Central memory CD8-positive, alpha-beta T cell (primary cell): ENCODE results near the gene SPRTN.

Experiments used
- ATAC-seq: fragments of 150-1000 bp; cut with Tn5 transposase; replicated peaks from 2 replicates; pipeline ENCODE4 v1.10.0; 2022; ENCODE audit warnings: mild to moderate bottlenecking, moderate FRiP score, moderate number of reproducible peaks; ENCODE audit not compliant: poor library complexity, severe bottlenecking; ENCODE audit errors: extremely low read depth
- DNase-seq, 2 donors: peaks; one replicate each; pipeline ENCODE4 v3.0.0; 2021; ENCODE audit warnings: low spot score in 2 of 2
- H3K27ac Mint-ChIP-seq: one replicate; pipeline ENCODE4 v1.8.0; 2022; ENCODE audit warnings: low read depth, mild to moderate bottlenecking, moderate library complexity, mixed read lengths
- H3K27me3 Mint-ChIP-seq: one replicate; pipeline ENCODE4 v1.8.0; 2022; ENCODE audit warnings: mixed read lengths
- H3K36me3 Mint-ChIP-seq: one replicate; pipeline ENCODE4 v1.8.0; 2022; ENCODE audit warnings: mild to moderate bottlenecking, moderate library complexity, mixed read lengths; ENCODE audit not compliant: insufficient read depth
- H3K4me1 Mint-ChIP-seq: one replicate; pipeline ENCODE4 v1.8.0; 2022; ENCODE audit warnings: mixed read lengths
- H3K4me3 Mint-ChIP-seq: one replicate; pipeline ENCODE4 v1.8.0; 2022; ENCODE audit warnings: mild to moderate bottlenecking, moderate library complexity, mixed read lengths
- H3K9me3 Mint-ChIP-seq: one replicate; pipeline ENCODE4 v1.8.0; 2022; ENCODE audit warnings: mixed read lengths

The SPRTN gene

DNA sequence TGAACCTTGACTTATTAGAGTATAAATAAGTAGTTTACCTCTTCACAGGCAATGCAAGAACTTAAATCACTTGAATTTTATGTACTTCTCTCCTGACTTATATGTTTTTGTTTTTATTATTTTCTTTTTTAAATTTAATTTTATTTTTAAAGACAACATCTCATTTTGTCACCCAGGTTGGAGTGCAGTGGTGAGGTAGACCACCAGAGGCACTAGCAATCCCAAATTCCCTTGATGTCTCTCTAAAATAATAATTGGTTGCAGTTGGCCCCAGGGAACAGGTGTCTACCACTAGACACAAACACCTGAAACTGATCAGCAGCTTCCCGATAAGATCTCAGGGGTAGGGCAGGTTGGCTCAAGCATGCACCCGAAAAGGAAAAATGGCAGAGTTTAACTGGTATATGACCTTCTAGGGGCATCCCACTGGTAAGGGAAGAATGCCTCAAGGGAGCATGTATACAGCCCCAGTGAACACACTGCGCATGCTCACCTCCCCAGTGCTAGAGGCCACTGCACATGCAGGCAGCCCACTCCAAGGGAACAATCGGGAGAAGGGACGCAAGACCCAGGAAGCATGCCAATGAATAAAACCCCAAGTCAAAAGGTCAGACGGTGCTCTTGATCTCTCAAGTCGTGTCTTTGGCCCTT, 15.1 kb upstream of the SPRTN start:
- H3K9me3 Mint-ChIP-seq, result no peaks in the 10 kb centered on the region
- no peak overlapping the region for H3K4me3 Mint-ChIP-seq
- H3K36me3 Mint-ChIP-seq, result peaks cover 2% of the 10 kb centered on the region
- H3K27ac Mint-ChIP-seq, result no peak overlapping the region
- no peaks in the 10 kb centered on the region for H3K4me1 Mint-ChIP-seq
- ATAC-seq (no peak), DNase-seq (no peak)
- no peaks in the 10 kb centered on the region for H3K27me3 Mint-ChIP-seq

DNA sequence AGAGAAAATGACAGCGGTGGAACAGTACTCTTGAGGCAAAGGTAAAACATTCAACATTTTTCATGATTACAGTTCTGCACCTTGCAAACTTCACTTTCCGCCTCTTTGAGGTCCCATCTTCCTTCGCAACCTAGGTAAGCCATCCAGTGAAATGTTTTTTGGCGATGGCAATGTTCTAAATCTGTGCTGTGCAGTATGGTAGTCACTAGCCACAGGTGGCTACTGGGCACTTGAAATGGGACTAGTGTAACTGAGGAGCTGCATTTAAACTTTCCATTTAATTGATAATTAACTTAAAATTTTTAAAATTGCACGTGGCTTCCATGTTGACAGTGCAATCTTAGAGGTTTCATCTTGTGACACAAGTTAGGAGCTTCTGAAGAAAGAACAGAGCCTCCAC, 13.4 kb upstream of the SPRTN start:
- Mint-ChIP-seq H3K27me3 (no peaks in the 10 kb centered on the region), H3K4me3 (no peak overlapping the region), H3K4me1 (peaks cover 5% of the 10 kb centered on the region), H3K9me3 (no peaks in the 10 kb centered on the region), H3K36me3 (peaks cover 2% of the 10 kb centered on the region), H3K27ac (peak overlapping the region; percentile 8)
- DNase-seq (no peak), ATAC-seq (no peak)

DNA sequence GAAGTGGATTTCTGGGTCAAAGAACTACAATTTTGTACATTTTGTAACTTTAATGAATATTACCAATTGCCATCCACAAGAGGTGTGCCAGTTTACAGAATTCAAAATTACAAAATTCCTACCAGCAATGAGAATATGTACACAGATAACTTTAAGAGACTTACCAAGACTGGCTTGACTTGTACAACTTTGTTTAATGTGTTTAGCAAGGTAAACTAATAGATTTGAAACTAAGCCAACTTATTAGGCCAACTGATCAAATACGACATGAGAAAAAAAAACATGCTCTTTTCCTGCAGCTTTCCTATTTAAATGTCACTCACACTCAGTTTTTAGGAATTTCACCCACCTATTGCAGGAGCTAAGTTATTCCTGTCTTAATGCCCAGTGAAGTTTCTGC, 11.8 kb upstream of the SPRTN start:
- DNase-seq (no peak), ATAC-seq (no peak)
- Mint-ChIP-seq H3K36me3 (peaks cover under 1% of the 10 kb centered on the region), H3K9me3 (no peaks in the 10 kb centered on the region), H3K27ac (no peak overlapping the region), H3K27me3 (no peaks in the 10 kb centered on the region), H3K4me3 (no peak overlapping the region), H3K4me1 (peaks cover 6% of the 10 kb centered on the region)

DNA sequence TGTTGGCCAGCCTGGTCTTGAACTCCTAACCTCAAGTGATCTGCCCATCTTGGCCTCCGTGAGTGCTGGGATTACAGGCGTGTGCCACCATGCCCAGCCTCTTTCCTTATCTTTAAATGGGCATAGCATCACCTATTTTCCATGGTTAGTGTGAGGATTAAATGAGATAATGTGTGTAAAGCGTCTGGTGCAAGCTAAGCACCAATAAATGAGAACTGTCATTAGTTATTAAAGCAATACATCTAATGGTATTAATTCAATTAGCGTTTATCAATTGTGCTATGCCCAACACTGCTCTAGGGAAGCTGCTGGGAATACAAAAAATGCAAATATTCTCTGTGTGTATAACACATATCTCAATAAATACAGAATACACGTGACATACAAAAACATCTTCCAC, 10.5 kb upstream of the SPRTN start:
- Mint-ChIP-seq H3K4me3 (no peak overlapping the region), H3K36me3 (peaks cover 5% of the 10 kb centered on the region), H3K9me3 (no peaks in the 10 kb centered on the region), H3K27me3 (no peaks in the 10 kb centered on the region), H3K4me1 (peaks cover 14% of the 10 kb centered on the region), H3K27ac (no peak overlapping the region)
- DNase-seq (no peak), ATAC-seq (no peak)

DNA sequence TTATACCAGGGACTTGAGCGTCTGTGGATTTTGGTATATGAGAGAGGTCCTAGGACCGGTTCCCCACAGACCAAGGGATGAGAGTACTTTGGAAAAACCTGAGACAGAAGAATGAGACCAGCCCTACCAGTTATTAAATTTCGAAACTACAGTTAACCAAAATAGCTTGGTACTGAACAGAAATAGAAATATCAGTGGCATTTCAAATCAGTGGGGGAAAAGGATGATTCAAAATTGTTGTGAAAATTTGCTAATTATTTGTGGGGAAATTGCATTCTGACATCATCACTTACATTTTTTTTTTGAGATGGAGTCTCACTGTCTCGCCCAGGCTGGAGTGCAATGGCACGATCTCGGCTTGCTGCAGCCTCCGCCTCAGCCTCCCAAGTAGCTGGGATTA, 8.6 kb upstream of the SPRTN start:
- no peak for ATAC-seq
- Mint-ChIP-seq H3K4me1 (peaks cover 19% of the 10 kb centered on the region), H3K4me3 (no peak overlapping the region), H3K27me3 (no peaks in the 10 kb centered on the region), H3K27ac (no peak overlapping the region), H3K36me3 (peaks cover 10% of the 10 kb centered on the region), H3K9me3 (no peaks in the 10 kb centered on the region)
- no peak for DNase-seq

DNA sequence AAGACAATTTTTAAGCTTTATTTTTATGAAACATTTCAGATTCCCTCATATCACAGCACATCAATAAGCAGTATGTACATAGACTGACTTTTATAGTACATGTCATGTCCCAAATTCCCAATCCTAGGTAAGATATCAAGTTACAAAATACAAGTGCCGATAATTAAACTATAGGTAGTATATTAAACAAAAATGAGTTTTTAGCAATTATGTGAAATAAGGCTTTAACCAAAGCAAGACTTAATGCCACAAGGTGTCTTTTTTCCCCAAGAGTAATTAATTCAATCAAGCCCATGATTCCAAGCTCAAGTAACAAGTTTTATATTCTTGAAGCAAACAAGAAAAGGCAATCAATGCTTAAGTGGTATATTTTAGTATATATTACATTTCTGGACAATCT, 5.3 kb upstream of the SPRTN start:
- ATAC-seq (no peak), DNase-seq (no peak)
- no peak overlapping the region for H3K27ac Mint-ChIP-seq
- H3K36me3 Mint-ChIP-seq, result peaks cover 30% of the 10 kb centered on the region
- no peaks in the 10 kb centered on the region for H3K9me3 Mint-ChIP-seq
- no peak overlapping the region for H3K4me3 Mint-ChIP-seq
- peaks cover 38% of the 10 kb centered on the region for H3K4me1 Mint-ChIP-seq
- H3K27me3 Mint-ChIP-seq, result no peaks in the 10 kb centered on the region

DNA sequence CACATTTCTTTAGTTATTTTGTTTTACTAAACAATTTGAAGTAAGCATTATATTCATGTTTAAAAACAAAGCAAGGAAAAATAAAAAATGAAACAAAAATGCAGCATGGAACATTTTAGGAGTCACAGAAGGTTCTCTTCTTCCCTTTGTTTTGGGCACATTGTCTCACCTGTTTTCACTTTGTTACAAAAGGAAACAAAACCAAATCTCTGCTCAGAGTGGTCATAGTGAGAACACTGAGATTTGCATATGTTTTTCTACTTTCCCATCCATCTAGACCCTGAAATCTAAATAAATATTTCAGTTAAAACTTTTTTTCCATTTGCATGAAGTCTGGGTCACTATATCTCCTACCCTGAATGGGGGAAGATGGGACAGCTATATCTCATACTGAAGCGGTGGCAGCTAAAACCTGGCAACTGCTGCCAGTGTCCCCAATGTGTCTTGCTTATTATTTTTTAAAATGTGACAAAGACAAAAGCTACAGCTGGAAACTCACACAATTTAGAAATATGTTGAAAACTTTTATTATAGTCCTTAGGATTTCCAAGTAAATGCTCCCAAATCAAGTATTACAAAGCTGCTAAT, 3.9 kb upstream of the SPRTN start:
- Mint-ChIP-seq H3K4me3 (peak overlapping the region; percentile 98), H3K27me3 (no peaks in the 10 kb centered on the region), H3K9me3 (no peaks in the 10 kb centered on the region), H3K36me3 (peaks cover 42% of the 10 kb centered on the region), H3K4me1 (peaks cover 52% of the 10 kb centered on the region), H3K27ac (no peak overlapping the region)
- ATAC-seq (no peak), DNase-seq (no peak)

DNA sequence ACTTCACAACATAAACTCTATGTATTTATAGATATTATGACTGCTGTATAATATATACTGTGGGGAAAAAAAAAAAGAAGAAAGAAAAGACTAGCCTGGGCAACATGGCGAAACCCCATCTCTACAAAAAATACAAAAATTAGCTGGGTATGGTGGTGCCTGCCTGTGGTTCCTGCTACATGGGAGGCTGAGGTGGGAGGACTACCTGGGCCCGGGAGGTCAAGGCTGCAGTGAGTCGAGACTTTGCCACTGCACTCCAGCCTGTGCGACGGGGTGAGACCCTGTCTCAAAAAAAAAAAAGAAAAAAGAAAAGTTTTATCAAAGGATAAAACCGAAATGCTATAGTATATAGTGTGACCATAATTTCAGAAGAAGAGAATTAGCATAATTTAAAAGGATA, 3.1 kb upstream of the SPRTN start:
- peaks cover 54% of the 10 kb centered on the region for H3K4me1 Mint-ChIP-seq
- no peaks in the 10 kb centered on the region for H3K27me3 Mint-ChIP-seq
- no peaks in the 10 kb centered on the region for H3K9me3 Mint-ChIP-seq
- DNase-seq (no peak), ATAC-seq (no peak)
- H3K27ac Mint-ChIP-seq, result no peak overlapping the region
- peak overlapping the region; percentile 98 for H3K4me3 Mint-ChIP-seq
- H3K36me3 Mint-ChIP-seq, result peaks cover 42% of the 10 kb centered on the region

DNA sequence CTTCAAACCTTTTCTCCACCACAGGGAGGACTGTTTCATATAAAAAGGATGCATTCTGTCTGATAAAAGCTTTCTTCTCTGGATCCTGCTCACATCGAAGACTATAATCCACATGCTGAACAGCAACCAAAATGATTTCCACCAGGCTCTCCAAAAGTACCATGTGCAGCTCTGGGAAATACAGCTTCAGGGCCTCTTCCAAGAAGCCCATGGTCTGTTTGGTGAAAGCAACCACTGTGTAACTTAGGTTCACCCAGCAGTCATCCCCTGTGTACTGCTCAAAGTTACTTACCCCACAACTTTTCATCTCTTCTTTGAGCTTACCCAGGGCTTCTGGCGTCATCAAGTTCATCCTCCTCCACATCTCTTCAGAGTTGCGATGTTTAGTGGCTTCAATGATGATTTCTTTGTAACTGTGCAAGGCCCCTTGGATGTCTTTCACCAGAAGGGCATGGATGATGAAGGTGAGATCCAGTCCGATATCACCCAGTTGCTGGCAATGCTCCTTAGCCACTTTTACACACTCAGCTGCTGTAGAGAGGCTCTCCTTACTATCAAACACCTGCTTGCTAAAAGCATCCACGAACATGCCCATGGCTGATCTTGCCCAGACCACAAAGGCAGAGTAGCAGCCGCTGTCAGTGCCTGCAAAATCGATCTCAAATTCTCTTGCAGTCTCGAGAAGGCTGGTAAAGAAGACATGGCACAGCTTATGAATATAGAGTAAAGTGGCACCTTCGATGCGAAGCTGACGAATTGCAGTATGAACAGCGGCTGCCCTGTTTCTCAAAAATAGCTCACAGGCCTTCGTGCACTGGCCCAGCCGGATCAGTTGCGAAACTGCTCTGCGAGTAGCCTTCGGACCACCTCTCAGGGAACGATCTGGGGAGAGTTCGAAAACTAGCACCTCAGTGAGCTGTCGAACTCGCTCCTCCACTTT, 2.2 kb upstream of the SPRTN start:
- DNase-seq (no peak), ATAC-seq (no peak)
- H3K36me3 Mint-ChIP-seq, result peaks cover 49% of the 10 kb centered on the region
- H3K4me3 Mint-ChIP-seq, result peak overlapping the region; percentile 98
- peak overlapping the region; percentile 22 for H3K27ac Mint-ChIP-seq
- H3K9me3 Mint-ChIP-seq, result no peaks in the 10 kb centered on the region
- H3K27me3 Mint-ChIP-seq, result no peaks in the 10 kb centered on the region
- H3K4me1 Mint-ChIP-seq, result peaks cover 60% of the 10 kb centered on the region

DNA sequence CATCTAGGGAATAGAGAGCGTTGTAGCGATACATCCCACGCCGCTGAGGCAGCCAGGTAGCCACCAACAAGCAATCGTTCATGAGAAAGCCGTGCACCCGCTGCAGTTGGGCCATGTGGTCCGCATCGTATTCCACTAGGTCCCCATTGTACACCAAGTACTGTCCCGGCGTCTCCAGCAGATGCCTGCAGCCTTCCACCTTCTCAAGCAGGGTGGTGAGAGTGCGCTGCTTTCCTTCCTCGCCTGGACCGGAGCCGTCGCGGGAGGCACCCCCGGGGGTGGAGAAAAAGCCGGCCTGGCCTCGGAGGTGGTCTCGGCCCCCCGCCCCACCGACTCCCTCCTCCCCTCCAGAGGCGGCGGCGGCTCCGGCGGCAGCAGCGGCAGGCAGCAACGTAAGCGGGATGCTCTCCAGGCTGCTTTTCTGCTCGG, 1.0 kb upstream of the SPRTN start:
- no peaks in the 10 kb centered on the region for H3K9me3 Mint-ChIP-seq
- peaks cover 46% of the 10 kb centered on the region for H3K36me3 Mint-ChIP-seq
- peaks cover 50% of the 10 kb centered on the region for H3K4me1 Mint-ChIP-seq
- DNase-seq (no peak), ATAC-seq (no peak)
- no peaks in the 10 kb centered on the region for H3K27me3 Mint-ChIP-seq
- peak overlapping the region; percentile 98 for H3K4me3 Mint-ChIP-seq
- H3K27ac Mint-ChIP-seq, result peak overlapping the region; percentile 99

DNA sequence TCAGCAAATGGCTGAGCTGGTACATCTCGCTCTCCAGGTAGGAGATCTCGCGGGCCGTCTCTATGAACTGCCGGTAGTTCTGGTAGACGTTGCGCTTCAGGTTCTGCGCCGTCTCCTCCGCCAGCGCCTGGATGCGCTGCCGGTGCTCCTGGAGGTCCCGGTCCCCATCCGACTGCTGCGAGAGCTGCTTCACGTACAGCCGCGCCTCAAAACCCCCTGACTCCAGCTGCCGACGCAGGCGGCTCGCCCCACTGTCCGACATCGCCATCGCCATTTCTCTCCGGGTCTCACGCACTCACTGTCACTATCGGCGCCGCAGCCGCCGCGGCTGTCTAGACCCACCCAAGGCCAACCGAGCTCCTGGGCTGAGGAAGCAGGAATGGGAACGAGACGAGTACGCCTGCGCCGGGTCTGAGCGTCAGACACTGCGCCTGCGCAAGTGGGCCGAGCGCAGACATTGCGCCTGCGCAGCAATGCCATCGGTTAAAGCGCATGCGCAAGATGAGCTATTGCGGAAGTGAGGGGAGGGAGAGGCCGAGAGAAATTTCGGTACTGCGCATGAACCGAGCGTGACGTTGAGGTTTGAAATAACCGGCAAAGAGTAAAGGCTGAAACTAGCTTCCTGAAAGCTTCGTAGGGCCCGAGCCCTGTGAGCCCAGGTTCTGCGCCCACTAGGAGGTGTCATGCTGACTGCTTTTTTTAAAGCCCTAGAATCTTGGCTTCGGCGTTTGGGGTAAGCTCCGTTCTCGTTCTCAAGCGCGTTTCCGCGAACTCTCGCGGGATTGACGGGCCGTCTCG, 422 bp upstream of the SPRTN start, which contains the start of gene EXOC8:
TSS of gene EXOC8 (minus strand) at position 381 of the 798 bp plus-strand sequence. CDS start at position 274, 107 bp downstream.
- peak within 1 kb of the TSS; percentile 99 for H3K27ac Mint-ChIP-seq
- DNase-seq, result peak; percentile 98 to 99
- H3K4me3 Mint-ChIP-seq, result peak within 1 kb of the TSS; percentile 98
- ATAC-seq, result peak; percentile 76
- no peaks in the 10 kb centered on the region for H3K9me3 Mint-ChIP-seq
- peaks cover 48% of the 10 kb centered on the region for H3K36me3 Mint-ChIP-seq
- H3K27me3 Mint-ChIP-seq, result no peaks in the 10 kb centered on the region
- peaks cover 50% of the 10 kb centered on the region for H3K4me1 Mint-ChIP-seq

DNA sequence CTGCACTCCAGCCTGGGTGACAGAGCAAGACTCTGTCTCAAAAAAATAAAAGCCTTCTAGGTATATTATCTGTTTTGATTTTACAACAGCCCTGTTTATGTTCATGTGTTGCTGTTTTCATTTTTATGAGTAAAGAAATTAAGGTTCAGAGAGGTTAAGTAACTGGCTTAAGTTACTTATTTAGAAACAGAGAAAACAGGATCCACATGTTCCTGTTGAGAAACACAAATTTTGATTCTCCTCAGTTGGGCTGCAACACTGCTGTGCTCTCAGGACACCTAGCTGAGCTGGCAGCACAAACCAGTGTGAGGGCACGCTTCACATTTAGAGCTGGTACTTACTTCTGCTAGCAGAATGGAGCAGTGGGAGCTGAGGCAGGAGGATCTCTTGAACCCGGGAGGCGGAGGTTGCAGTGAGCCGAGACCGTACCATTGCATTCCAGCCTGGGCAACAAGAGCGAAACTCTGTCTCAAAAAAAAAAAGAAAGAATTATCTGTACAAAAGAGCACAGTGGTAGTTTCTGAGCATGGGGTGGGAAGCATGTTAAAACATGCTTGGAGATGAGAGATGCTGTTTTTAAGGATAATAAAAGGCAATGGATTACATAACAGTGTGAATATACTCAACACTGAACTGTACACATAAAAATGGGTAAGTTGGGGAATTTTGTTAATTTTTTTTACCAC, 2.4 kb downstream of the SPRTN start:
- no peaks in the 10 kb centered on the region for H3K9me3 Mint-ChIP-seq
- H3K27me3 Mint-ChIP-seq, result no peaks in the 10 kb centered on the region
- no peak for ATAC-seq
- DNase-seq, result no peak
- H3K4me3 Mint-ChIP-seq, result no peak overlapping the region
- no peak overlapping the region for H3K27ac Mint-ChIP-seq
- peaks cover 63% of the 10 kb centered on the region for H3K4me1 Mint-ChIP-seq
- peaks cover 53% of the 10 kb centered on the region for H3K36me3 Mint-ChIP-seq
